Cerebellar cortex (tissue), 1 donor: ENCODE measurements around the gene ICE2.

Experiments
- DNase-seq: peaks from one replicate; pipeline ENCODE4 v3.0.0-alpha.2; 2015; ENCODE audit warnings: low spot score

Gene ICE2

DNA sequence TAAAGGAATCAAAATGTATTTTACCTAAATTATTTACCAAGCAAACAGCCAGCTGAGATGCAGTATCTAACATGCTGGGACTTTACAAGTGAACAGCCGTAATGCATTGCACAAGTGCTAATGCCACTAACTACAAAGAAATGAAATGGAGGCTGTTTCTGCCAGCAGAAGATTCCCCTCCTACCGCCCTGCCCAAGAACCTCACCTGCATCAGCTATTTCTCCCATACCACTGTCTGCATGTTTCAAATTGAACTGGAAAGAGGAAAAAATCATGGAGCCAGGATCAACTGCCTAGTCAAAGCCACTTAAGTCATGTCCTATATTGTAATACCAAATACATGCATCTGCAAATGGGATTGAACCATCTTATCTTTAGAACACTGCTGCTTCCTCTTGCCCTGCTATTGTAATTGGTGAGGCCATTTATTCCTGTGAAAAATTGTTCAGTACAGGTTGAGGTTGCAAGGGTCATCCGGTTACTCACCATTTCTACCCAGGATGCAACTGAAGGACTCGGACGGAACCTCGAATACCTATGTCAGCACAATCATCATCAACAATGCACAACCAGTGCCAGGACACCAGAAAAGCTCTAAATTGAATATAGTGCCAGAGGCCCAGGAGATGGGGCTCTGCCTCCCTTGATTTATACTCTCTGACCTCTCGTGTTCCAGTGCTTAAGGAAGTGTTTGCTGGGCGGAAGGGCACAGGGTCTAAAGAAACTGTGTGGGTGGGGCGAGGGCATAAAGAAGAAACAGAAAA lies 108.7 kb downstream of the ICE2 start:
- no peak for DNase-seq

DNA sequence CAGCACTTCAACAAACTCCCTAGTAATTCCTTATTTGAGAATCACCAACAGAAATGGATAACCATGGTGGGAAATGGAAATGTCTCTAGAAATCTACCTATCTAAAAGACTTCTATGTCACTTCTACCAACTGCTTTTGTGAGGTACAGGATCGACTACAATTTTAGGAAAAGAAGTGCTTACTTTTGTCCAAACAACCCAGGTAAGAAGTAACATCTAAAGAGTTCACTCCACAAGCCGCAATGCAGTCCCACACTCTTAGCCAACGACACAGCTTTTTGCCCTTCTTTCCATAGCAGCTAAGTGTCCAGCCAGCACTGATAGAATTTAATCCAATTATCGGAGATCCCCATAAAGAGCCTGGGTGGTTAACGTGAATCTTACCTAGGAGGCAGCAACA lies 109.2 kb downstream of the ICE2 start:
- DNase-seq, result no peak
